ENCODE data around the gene GABARAPL1.
"Not testable (repeated sequence)": the region's sequence is repeated elsewhere in the genome, so short reads cannot be mapped to it uniquely, and the experiment has no call there.

DNA sequence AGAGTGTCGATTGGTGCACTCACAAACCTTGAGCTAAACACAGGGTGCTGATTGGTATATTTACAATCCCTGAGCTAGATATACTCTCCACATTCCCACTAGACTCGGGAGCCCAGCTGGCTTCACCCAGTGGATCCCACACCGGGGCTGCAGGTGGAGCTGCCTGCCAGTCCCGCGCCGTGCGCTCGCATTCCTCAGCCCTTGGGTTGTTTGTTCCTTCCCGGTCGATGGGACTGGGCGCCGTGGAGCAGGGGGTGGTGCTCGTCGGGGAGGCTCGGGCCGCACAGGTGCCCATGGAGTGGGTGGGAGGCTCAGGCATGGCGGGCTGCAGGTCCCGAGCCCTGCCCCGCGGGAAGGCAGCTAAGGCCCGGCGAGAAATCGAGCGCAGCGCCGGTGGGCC lies 12.7 kb downstream of the GABARAPL1 start:
- TF ChIP-seq POLR2AphosphoS5, POLR2A (IDR thresholded peaks at IDR 0.05; ENCODE audit: low read depth, low read length): not testable (repeated sequence)
